Mucosa of rectum (tissue), 2 donors: ENCODE measurements around the gene RNF215.
"Not testable (repeated sequence)": the region's sequence is repeated elsewhere in the genome, so short reads cannot be mapped to it uniquely, and the experiment has no call there.

Source experiments
- H3K27ac ChIP-seq, 2 donors: one replicate each; pipeline ENCODE4 v1.7.0; 2013; ENCODE audit warnings: inconsistent platforms in 2 of 2, low read depth in 2 of 2, low read length in 2 of 2
- H3K27me3 ChIP-seq, 2 donors: one replicate each; pipeline ENCODE4 v1.7.0; 2013; ENCODE audit warnings: low read length in 2 of 2; ENCODE audit not compliant: control insufficient read depth in 2 of 2, insufficient read depth in 2 of 2
- H3K36me3 ChIP-seq, 2 donors: one replicate each; pipeline ENCODE4 v1.7.0; 2013; ENCODE audit warnings: low read length in 2 of 2; ENCODE audit not compliant: control insufficient read depth in 2 of 2, insufficient read depth in 2 of 2
- H3K4me1 ChIP-seq, 2 donors: one replicate each; pipeline ENCODE4 v1.7.0; 2013; ENCODE audit warnings: low read length in 2 of 2, mild to moderate bottlenecking in 1 of 2; ENCODE audit not compliant: control insufficient read depth in 2 of 2, insufficient read depth in 2 of 2
- H3K4me3 ChIP-seq, 2 donors: one replicate each; pipeline ENCODE4 v1.7.0; 2013; ENCODE audit warnings: low read length in 2 of 2
- H3K9ac ChIP-seq, 2 donors: one replicate each; pipeline ENCODE4 v1.7.0; 2013; ENCODE audit warnings: low read length in 2 of 2, low read depth in 1 of 2, mild to moderate bottlenecking in 1 of 2
- H3K9me3 ChIP-seq, 2 donors: one replicate each; pipeline ENCODE4 v1.7.0; 2013; ENCODE audit warnings: low read length in 2 of 2; ENCODE audit not compliant: control insufficient read depth in 2 of 2
- donor health status: healthy.
- donor health status: Normal muscosa, but diverticular disease.

Gene RNF215

GRCh38 chr22:30348809-30349208 is 38.4 kb downstream of the RNF215 start:
- Histone ChIP-seq H3K27me3 (no peaks in the 10 kb centered on the region), H3K4me1 (no peaks in the 10 kb centered on the region), H3K36me3 (peaks cover 61 to 88% of the 10 kb centered on the region in 2 donors), H3K27ac (no peak overlapping the region), H3K9ac (no peak overlapping the region), H3K9me3 (no peaks in the 10 kb centered on the region), H3K4me3 (no peak overlapping the region)

GRCh38 chr22:30348404-30348803 is 38.8 kb downstream of the RNF215 start:
- peaks cover 65 to 89% of the 10 kb centered on the region in 2 donors for H3K36me3 ChIP-seq
- no peaks in the 10 kb centered on the region for H3K9me3 ChIP-seq

GRCh38 chr22:30347255-30347892 is 39.8 kb downstream of the RNF215 start:
- H3K9me3 ChIP-seq, result no peaks in the 10 kb centered on the region
- H3K4me3 ChIP-seq, result no peak overlapping the region
- H3K27ac ChIP-seq, result no peak overlapping the region
- no peak overlapping the region for H3K9ac ChIP-seq
- no peaks in the 10 kb centered on the region for H3K4me1 ChIP-seq
- peaks cover 68 to 92% of the 10 kb centered on the region in 2 donors for H3K36me3 ChIP-seq
- no peaks in the 10 kb centered on the region for H3K27me3 ChIP-seq

More at GRCh38 chr22:30348404-30348803, 38.8 kb downstream of the RNF215 start:
- no peaks in the 10 kb centered on the region for H3K4me1 ChIP-seq
- H3K4me3 ChIP-seq, result no peak overlapping the region
- H3K27me3 ChIP-seq, result no peaks in the 10 kb centered on the region
- H3K27ac ChIP-seq, result no peak overlapping the region
- no peak overlapping the region for H3K9ac ChIP-seq

- Histone ChIP-seq H3K36me3 (peaks cover 78 to 93% of the 10 kb centered on the region in 2 donors), H3K4me1 (no peaks in the 10 kb centered on the region)
Observed at GRCh38 chr22:30344447-30345200, 42.6 kb downstream of the RNF215 start.

GRCh38 chr22:30340911-30341685 is 46.1 kb downstream of the RNF215 start:
- H3K4me1 ChIP-seq, result no peaks in the 10 kb centered on the region
- no peaks in the 10 kb centered on the region for H3K9me3 ChIP-seq
- no peak overlapping the region for H3K9ac ChIP-seq
- H3K4me3 ChIP-seq, result no peak overlapping the region
- H3K36me3 ChIP-seq, result peaks cover 95% of the 10 kb centered on the region in 2 donors
- H3K27me3 ChIP-seq, result no peaks in the 10 kb centered on the region
- H3K27ac ChIP-seq, result no peak overlapping the region

More at GRCh38 chr22:30344447-30345200, 42.6 kb downstream of the RNF215 start:
- H3K4me3 ChIP-seq, result no peak overlapping the region
- H3K9ac ChIP-seq, result no peak overlapping the region
- H3K9me3 ChIP-seq, result no peaks in the 10 kb centered on the region
- no peak overlapping the region for H3K27ac ChIP-seq
- H3K27me3 ChIP-seq, result no peaks in the 10 kb centered on the region

GRCh38 chr22:30338802-30339201 is 48.4 kb downstream of the RNF215 start:
- Histone ChIP-seq H3K4me3 (no peak overlapping the region), H3K36me3 (peaks cover 94 to 95% of the 10 kb centered on the region in 2 donors), H3K9ac (no peak overlapping the region), H3K9me3 (no peaks in the 10 kb centered on the region), H3K4me1 (peaks cover 2% of the 10 kb centered on the region in 2 donors), H3K27ac (no peak overlapping the region), H3K27me3 (no peaks in the 10 kb centered on the region)

- not testable (repeated sequence) for H3K9me3 ChIP-seq, H3K27me3 ChIP-seq
- peaks cover 94 to 96% of the 10 kb centered on the region in 2 donors for H3K36me3 ChIP-seq
Observed at GRCh38 chr22:30338341-30338740, 48.9 kb downstream of the RNF215 start.

GRCh38 chr22:30337461-30337778 is 49.8 kb downstream of the RNF215 start:
- peaks cover 13 to 15% of the 10 kb centered on the region in 2 donors for H3K4me1 ChIP-seq
- no peak overlapping the region for H3K4me3 ChIP-seq
- H3K27ac ChIP-seq, result no peak overlapping the region
- no peak overlapping the region for H3K9ac ChIP-seq
- H3K27me3 ChIP-seq, result no peaks in the 10 kb centered on the region
- H3K9me3 ChIP-seq, result no peaks in the 10 kb centered on the region
- peaks cover 88 to 95% of the 10 kb centered on the region in 2 donors for H3K36me3 ChIP-seq

More at GRCh38 chr22:30338341-30338740, 48.9 kb downstream of the RNF215 start:
- not testable (repeated sequence) for H3K4me3 ChIP-seq, H3K27ac ChIP-seq, H3K9ac ChIP-seq, H3K4me1 ChIP-seq

GRCh38 chr22:30336752-30337460 is 50.3 kb downstream of the RNF215 start:
- Histone ChIP-seq H3K9ac (no peak overlapping the region), H3K4me3 (no peak overlapping the region), H3K27me3 (no peaks in the 10 kb centered on the region), H3K36me3 (peaks cover 82 to 93% of the 10 kb centered on the region in 2 donors), H3K27ac (no peak overlapping the region), H3K4me1 (peaks cover 15 to 16% of the 10 kb centered on the region in 2 donors), H3K9me3 (no peaks in the 10 kb centered on the region)
